Keratinocyte (primary cell): Measurements from ENCODE around the gene CCL8.

Experiments
- EZH2 ChIP-seq: IDR thresholded peaks from one replicate; pipeline ENCODE4 v1.6.1; 2012; ENCODE audit warnings: inconsistent platforms, mild to moderate bottlenecking, low read length, moderate library complexity
- TF ChIP-seq, protein P1 (sequence below), 3 experiments: IDR thresholded peaks in 1 of 3; conservative IDR thresholded peaks in 1 of 3; optimal IDR thresholded peaks in 1 of 3; 2 replicates in 2 of 3; 3 replicates in 1 of 3; pipeline versions ENCODE3 to v1.5.1; 2011; ENCODE audit warnings: low read length in 3 of 3, mild to moderate bottlenecking in 3 of 3, moderate library complexity in 2 of 3, control low read depth in 1 of 3, inconsistent platforms in 1 of 3; ENCODE audit not compliant: insufficient read depth in 2 of 3; ENCODE audit errors: extremely low read depth in 1 of 3

GRCh38 chr17:34341916-34342315, 22.7 kb downstream of the CCL8 start:
- TF ChIP-seq EZH2 = no peak
- TF ChIP-seq, protein P1, sequence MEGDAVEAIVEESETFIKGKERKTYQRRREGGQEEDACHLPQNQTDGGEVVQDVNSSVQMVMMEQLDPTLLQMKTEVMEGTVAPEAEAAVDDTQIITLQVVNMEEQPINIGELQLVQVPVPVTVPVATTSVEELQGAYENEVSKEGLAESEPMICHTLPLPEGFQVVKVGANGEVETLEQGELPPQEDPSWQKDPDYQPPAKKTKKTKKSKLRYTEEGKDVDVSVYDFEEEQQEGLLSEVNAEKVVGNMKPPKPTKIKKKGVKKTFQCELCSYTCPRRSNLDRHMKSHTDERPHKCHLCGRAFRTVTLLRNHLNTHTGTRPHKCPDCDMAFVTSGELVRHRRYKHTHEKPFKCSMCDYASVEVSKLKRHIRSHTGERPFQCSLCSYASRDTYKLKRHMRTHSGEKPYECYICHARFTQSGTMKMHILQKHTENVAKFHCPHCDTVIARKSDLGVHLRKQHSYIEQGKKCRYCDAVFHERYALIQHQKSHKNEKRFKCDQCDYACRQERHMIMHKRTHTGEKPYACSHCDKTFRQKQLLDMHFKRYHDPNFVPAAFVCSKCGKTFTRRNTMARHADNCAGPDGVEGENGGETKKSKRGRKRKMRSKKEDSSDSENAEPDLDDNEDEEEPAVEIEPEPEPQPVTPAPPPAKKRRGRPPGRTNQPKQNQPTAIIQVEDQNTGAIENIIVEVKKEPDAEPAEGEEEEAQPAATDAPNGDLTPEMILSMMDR (optimal IDR thresholded peaks at IDR 0.05 in 1 of 3, IDR thresholded peaks at IDR 0.05 in 1 of 3, conservative IDR thresholded peaks at IDR 0.05 in 1 of 3; ENCODE audit: extremely low read depth in 1 of 3, insufficient read depth in 2 of 3, low read length in 3 of 3) = no peak
